GM12872 (cell line): ENCODE measurements around the gene PAX2.

Source experiments
- TF ChIP-seq, protein P1 (sequence below): IDR thresholded peaks from 3 replicates; pipeline ENCODE4 v1.5.1; 2011; ENCODE audit warnings: low read depth, mild to moderate bottlenecking, low read length, moderate library complexity; ENCODE audit not compliant: insufficient read depth

The PAX2 gene

DNA sequence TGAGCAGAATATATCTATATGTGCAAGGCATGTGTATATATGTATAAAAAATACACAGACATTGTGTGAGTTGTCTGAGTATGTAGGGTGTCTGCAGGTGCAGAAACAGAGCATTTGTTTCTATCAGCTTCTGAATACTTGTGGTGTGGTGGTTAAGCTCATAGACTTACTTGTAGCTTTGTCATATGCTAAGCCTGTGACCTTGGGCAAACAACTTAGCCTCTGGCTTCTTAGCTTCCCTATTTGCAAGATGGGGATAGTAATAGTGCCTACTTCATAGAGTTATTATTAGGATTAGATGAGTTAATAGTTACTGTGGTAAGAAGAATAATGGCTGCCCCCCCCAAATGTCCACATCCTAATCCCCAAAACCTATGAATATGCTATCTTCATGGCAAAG is 28.2 kb upstream of the PAX2 start:
- TF ChIP-seq, protein P1, sequence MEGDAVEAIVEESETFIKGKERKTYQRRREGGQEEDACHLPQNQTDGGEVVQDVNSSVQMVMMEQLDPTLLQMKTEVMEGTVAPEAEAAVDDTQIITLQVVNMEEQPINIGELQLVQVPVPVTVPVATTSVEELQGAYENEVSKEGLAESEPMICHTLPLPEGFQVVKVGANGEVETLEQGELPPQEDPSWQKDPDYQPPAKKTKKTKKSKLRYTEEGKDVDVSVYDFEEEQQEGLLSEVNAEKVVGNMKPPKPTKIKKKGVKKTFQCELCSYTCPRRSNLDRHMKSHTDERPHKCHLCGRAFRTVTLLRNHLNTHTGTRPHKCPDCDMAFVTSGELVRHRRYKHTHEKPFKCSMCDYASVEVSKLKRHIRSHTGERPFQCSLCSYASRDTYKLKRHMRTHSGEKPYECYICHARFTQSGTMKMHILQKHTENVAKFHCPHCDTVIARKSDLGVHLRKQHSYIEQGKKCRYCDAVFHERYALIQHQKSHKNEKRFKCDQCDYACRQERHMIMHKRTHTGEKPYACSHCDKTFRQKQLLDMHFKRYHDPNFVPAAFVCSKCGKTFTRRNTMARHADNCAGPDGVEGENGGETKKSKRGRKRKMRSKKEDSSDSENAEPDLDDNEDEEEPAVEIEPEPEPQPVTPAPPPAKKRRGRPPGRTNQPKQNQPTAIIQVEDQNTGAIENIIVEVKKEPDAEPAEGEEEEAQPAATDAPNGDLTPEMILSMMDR, result no peak

- TF ChIP-seq, protein P1, result no peak
Observed at GRCh38 chr10:100718197-100718742, 27.1 kb upstream of the PAX2 start.

DNA sequence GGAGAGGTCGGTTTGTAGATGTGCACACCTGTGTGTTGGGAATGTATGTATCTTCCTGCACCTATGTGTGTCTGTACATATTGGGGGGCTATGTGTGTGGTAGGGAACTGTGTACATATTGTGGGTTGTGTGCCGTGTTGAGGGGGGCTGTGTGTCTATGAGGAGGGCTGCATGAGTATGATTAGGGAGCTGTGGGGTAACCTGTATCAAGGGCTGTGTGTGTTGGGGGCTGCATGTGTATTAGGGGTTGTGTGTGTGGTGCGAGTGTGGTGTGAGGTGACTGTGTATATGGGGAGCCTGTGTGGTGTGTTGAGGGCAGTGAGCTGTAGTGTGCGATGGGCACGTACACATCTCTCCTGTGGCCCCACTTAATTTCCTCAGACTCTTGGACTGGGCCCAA is 22.2 kb upstream of the PAX2 start:
- TF ChIP-seq, protein P1, result no peak

GRCh38 chr10:100723770-100724530 is 21.4 kb upstream of the PAX2 start:
- TF ChIP-seq, protein P1, result no peak

GRCh38 chr10:100724531-100725027 is 20.8 kb upstream of the PAX2 start:
- TF ChIP-seq, protein P1, result no peak

DNA sequence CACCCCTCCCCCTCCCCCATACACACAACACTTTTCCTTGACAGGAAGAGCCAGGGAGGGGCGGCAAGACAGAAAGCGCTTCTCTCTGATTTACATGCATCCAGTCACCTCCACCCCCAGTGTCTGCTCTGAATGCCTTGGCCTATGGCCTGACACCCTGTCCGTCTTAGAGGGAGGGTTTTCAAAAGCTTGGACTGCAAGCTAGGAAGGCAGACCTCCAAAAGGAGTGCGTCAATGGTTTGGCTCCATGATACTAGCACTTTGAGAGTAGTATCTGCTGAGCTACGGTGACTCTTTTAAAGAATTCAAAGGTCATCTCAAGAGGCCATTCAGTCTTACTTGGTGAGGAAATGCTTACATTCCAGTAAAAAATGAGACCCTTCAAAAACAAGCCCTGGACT is 20.3 kb upstream of the PAX2 start:
- TF ChIP-seq, protein P1, result no peak

GRCh38 chr10:100725869-100726426 is 19.4 kb upstream of the PAX2 start:
- TF ChIP-seq, protein P1, result no peak
